ENCODE results near the gene LENG8.

DNA sequence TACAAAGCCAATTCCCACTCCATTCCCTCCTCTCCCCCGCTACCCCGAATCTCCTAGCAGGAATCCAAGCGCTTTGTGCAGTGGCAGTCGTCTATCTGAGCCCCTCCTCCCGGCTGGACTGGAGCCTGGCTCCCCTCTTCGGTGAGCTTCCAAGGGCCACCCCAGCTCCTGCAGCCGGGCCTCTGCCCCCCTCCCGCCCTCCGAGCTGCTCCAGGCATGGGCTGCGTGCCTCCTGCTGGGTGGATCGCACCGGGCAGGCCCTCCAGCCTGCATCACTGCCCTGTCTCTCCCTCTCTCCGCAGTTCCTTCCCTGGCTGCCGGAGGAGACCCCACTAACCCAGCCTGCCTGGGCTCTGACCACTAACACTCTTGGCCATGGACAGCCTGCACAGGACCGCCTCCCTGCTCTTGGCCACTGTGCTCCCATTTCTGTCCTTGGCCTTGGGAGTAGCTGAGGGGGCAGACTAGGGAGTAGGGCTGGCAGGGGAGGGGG, 12.9 kb upstream of the LENG8 start:
- TF ChIP-seq, protein P1, sequence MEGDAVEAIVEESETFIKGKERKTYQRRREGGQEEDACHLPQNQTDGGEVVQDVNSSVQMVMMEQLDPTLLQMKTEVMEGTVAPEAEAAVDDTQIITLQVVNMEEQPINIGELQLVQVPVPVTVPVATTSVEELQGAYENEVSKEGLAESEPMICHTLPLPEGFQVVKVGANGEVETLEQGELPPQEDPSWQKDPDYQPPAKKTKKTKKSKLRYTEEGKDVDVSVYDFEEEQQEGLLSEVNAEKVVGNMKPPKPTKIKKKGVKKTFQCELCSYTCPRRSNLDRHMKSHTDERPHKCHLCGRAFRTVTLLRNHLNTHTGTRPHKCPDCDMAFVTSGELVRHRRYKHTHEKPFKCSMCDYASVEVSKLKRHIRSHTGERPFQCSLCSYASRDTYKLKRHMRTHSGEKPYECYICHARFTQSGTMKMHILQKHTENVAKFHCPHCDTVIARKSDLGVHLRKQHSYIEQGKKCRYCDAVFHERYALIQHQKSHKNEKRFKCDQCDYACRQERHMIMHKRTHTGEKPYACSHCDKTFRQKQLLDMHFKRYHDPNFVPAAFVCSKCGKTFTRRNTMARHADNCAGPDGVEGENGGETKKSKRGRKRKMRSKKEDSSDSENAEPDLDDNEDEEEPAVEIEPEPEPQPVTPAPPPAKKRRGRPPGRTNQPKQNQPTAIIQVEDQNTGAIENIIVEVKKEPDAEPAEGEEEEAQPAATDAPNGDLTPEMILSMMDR (IDR thresholded peaks at IDR 0.05), result no peak
- no peak for TF ChIP-seq POLR2A (IDR thresholded peaks at IDR 0.05)
